Neural cell (in vitro differentiated cells): Measurements from ENCODE around the gene KCNJ1. TPM values are rescaled to one million over a fixed set of nuclear protein-coding genes. Genes with fewer than 3 reads are reported as not detected.

Source experiments
- H2AFZ ChIP-seq: fragments of 200-600, 300-800 bp; sonication (generic), shearing (Covaris generic); 2 replicates; pipeline ENCODE4 v1.6.0; 2014; ENCODE audit warnings: low read depth, mild to moderate bottlenecking, antibody characterized with exemption, low read length, moderate library complexity
- H3F3A ChIP-seq: fragments of 200-600 bp; shearing (Covaris generic); 2 replicates; pipeline ENCODE4 v1.6.1; 2016; ENCODE audit warnings: mild to moderate bottlenecking, moderate library complexity, mixed read lengths, antibody characterized with exemption, low read length; ENCODE audit not compliant: insufficient read depth, poor library complexity, severe bottlenecking
- H3K27ac ChIP-seq: fragments of 200-600, 300-800 bp; sonication (generic), shearing (Covaris generic); 2 replicates; pipeline ENCODE4 v1.5.1; 2014; ENCODE audit warnings: mild to moderate bottlenecking, low read length, moderate library complexity
- H3K27me3 ChIP-seq: fragments of 300-800, 200-600 bp; sonication (generic), shearing (Covaris generic); 2 replicates; pipeline ENCODE4 v1.6.0; 2014; ENCODE audit warnings: mild to moderate bottlenecking, low read depth, low read length, moderate library complexity; ENCODE audit not compliant: insufficient read depth
- H3K36me3 ChIP-seq: fragments of 300-800, 200-600 bp; sonication (generic), shearing (Covaris generic); 2 replicates; pipeline ENCODE4 v1.5.1; 2014; ENCODE audit warnings: mild to moderate bottlenecking, antibody characterized with exemption, low read length, moderate library complexity; ENCODE audit not compliant: insufficient read depth
- H3K4me2 ChIP-seq: fragments of 300-800, 200-600 bp; sonication (generic), shearing (Covaris generic); 2 replicates; pipeline ENCODE4 v1.6.0; 2014; ENCODE audit warnings: mild to moderate bottlenecking, low read length
- H3K4me3 ChIP-seq: fragments of 300-800, 200-600 bp; sonication (generic), shearing (Covaris generic); 2 replicates; pipeline ENCODE4 v1.5.1; 2014; ENCODE audit warnings: mild to moderate bottlenecking, low read length, moderate library complexity
- H3K79me2 ChIP-seq: fragments of 200-600 bp; shearing (Covaris generic); replicated peaks from 2 replicates; pipeline ENCODE4 v1.6.0; 2014; ENCODE audit warnings: mild to moderate bottlenecking, low read length, moderate library complexity; ENCODE audit not compliant: insufficient read depth
- H3K9ac ChIP-seq: fragments of 300-800, 200-600 bp; sonication (generic), shearing (Covaris generic); 2 replicates; pipeline ENCODE4 v1.6.1; 2016; ENCODE audit warnings: mild to moderate bottlenecking, low read length, mixed read lengths
- H3K9me2 ChIP-seq: fragments of 200-600 bp; shearing (Covaris generic); 2 replicates; pipeline ENCODE4 v1.6.1; 2016; ENCODE audit warnings: mild to moderate bottlenecking, low read length, mixed read lengths; ENCODE audit not compliant: insufficient read depth
- H3K9me3 ChIP-seq: fragments of 200-600, 300-800 bp; sonication (generic), shearing (Covaris generic); 2 replicates; pipeline ENCODE4 v1.6.1; 2016; ENCODE audit warnings: mild to moderate bottlenecking, mixed run types, low read length, moderate library complexity, mixed read lengths
- H4K20me1 ChIP-seq: fragments of 200-600 bp; shearing (Covaris generic); 2 replicates; pipeline ENCODE4 v1.6.1; 2016; ENCODE audit warnings: mild to moderate bottlenecking, mixed run types; ENCODE audit not compliant: insufficient read depth
- CTCF ChIP-seq: fragments of 450-650 bp; IDR thresholded peaks from 2 replicates; pipeline ENCODE4 v1.5.1; 2014; ENCODE audit warnings: antibody characterized with exemption, mild to moderate bottlenecking, moderate library complexity; ENCODE audit not compliant: poor library complexity, severe bottlenecking
- EP300 ChIP-seq: fragments of 450-650 bp; conservative IDR thresholded peaks from 2 replicates; pipeline ENCODE4 v1.6.1; 2014; ENCODE audit warnings: antibody characterized with exemption, mild to moderate bottlenecking, moderate library complexity; ENCODE audit not compliant: poor library complexity, severe bottlenecking
- EZH2 ChIP-seq: fragments of 200-600, 300-800 bp; shearing (Covaris generic), sonication (generic); IDR thresholded peaks from 2 replicates; pipeline ENCODE4 v1.6.1; 2014; ENCODE audit warnings: antibody characterized with exemption, low read length, borderline replicate concordance, mild to moderate bottlenecking; ENCODE audit not compliant: insufficient read depth, poor library complexity, severe bottlenecking
- MXI1 ChIP-seq: fragments of 450-650 bp; conservative IDR thresholded peaks from 2 replicates; pipeline ENCODE4 v1.6.1; 2014; ENCODE audit warnings: antibody characterized with exemption, mild to moderate bottlenecking; ENCODE audit not compliant: poor library complexity, severe bottlenecking
- POLR2AphosphoS5 ChIP-seq: IDR thresholded peaks from 2 replicates; pipeline ENCODE4 v1.6.1; 2012
- RAD21 ChIP-seq: fragments of 450-650 bp; conservative IDR thresholded peaks from 2 replicates; pipeline ENCODE4 v1.6.1; 2014; ENCODE audit warnings: antibody characterized with exemption, mild to moderate bottlenecking, moderate library complexity
- REST ChIP-seq: IDR thresholded peaks from 2 replicates; pipeline ENCODE4 v1.6.1; 2012; ENCODE audit warnings: borderline replicate concordance
- SMC3 ChIP-seq: fragments of 450-650 bp; conservative IDR thresholded peaks from 2 replicates; pipeline ENCODE4 v1.6.1; 2014; ENCODE audit warnings: antibody characterized with exemption, mild to moderate bottlenecking, moderate library complexity; ENCODE audit not compliant: poor library complexity
- TAF1 ChIP-seq: IDR thresholded peaks from 2 replicates; pipeline ENCODE4 v1.6.1; 2012; ENCODE audit warnings: low read depth
- polyA plus RNA-seq: library from polyadenylated mRNA; depleted of rRNA; stranded (reverse); fragments of >200 nt; gene quantifications from 2 replicates; pipeline ENCODE4 v1.2.3, GENCODE V29; 2014

Gene KCNJ1
- polyA plus RNA-seq, 1 donor from 2014 or later: 0.22 TPM

DNA sequence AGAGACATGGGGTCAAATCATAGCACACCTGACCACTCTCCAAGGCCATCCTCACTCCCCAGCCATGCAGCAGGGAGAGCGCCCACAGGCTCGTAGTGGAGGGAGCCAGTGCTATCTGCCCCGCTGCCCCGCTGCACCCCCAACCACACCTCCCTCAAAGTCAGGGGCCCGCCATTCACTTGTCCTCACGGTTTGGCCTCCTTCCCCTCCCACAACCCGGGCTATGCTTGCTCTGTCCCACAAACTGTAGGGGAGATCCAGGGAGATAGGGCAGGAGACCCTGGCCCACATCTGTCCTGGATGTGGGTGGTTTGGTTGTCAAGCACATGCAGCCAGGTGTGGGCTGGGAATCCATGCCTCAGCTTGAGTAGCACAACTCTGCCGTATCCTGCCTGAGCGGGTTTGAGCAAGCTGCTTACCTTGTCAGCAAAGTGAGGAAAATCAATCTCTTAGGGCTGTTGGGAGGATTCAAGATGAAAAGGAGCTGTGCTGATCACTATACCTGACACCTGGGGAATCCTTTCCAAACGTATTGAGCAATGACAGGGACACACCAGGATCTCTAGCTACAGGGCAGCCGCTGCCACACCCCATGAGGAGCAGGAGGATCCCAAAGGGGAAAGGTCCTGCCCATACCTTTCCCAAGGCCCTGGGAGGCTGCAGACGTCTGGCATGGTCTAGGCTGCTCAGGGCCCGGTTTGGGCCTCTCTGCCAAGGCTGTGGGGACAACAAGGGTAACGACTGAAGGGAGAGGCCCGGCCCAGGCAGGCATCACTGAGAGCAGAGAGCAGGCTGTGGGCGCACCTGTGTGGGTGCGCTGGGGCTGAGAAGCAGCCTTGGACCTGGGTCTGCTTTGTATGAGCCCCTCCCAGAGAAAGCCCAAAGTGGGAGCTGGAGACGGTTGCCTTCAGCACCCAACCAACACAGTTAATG lies 47.4 kb upstream of the KCNJ1 start:
- H3K27me3 ChIP-seq: no peaks in the 10 kb centered on the region
- no peaks in the 10 kb centered on the region for H3K9me3 ChIP-seq
- H3F3A ChIP-seq: no peaks in the 10 kb centered on the region
- H3K36me3 ChIP-seq: no peaks in the 10 kb centered on the region
- TF ChIP-seq POLR2AphosphoS5 (peak; percentile 57), CTCF (no peak), REST (no peak), EZH2 (no peak), SMC3 (no peak)
- no peaks in the 10 kb centered on the region for H3K79me2 ChIP-seq
- no peak overlapping the region for H3K4me3 ChIP-seq
- H3K27ac ChIP-seq: peak overlapping the region; percentile 33
- H4K20me1 ChIP-seq: no peaks in the 10 kb centered on the region
- H3K9me2 ChIP-seq: no peaks in the 10 kb centered on the region
- no peak overlapping the region for H3K9ac ChIP-seq
- H2AFZ ChIP-seq: no peak overlapping the region
- no peak overlapping the region for H3K4me2 ChIP-seq

DNA sequence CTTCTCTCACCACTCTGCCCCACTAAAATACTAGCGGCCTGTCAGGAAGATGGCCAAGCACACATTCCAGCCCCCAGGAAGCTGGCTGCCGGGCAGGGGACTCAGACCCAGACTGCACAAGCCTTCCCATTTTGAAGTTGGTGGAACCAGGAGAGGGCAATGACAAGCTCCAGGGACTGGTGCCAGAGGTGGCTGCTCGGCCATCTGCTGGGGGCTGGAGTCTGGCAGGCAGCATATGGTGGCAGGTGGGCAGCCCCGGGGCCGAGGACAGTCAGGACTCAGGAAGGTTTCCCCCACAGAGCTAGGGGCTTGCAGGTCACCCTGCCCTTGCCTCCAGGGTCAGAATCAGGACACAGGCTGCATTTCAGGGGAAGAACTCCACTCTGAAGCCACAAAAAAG lies 46.7 kb upstream of the KCNJ1 start:
- Histone ChIP-seq H3K36me3 (no peaks in the 10 kb centered on the region), H3K4me3 (no peak overlapping the region), H3K79me2 (no peaks in the 10 kb centered on the region), H3K27ac (no peak overlapping the region), H3K4me2 (no peak overlapping the region), H2AFZ (no peak overlapping the region), H3K9me3 (no peaks in the 10 kb centered on the region), H3K9ac (no peak overlapping the region), H3K9me2 (no peaks in the 10 kb centered on the region), H3K27me3 (no peaks in the 10 kb centered on the region), H4K20me1 (no peaks in the 10 kb centered on the region), H3F3A (no peaks in the 10 kb centered on the region)
- TF ChIP-seq EP300 (no peak), POLR2AphosphoS5 (no peak), SMC3 (no peak), RAD21 (no peak), MXI1 (no peak), CTCF (no peak), REST (no peak), TAF1 (no peak), EZH2 (no peak)
